Spleen (tissue), 11 donors: ENCODE results near the gene CACNG7. TPM values are rescaled to one million over a fixed set of nuclear protein-coding genes. Genes with fewer than 3 reads are reported as not detected.

ENCODE experiments used
- DNase-seq: peaks from one replicate; pipeline ENCODE4 v3.0.0-alpha.2; 2020
- H3K27ac ChIP-seq, 8 donors: fragments of 200-600 bp; sonication (generic) in 7 of 8; 1 replicate in 4 of 8; 2 replicates in 4 of 8; pipeline versions ENCODE4 v1.5.0 to v1.8.0; 2016 to 2021; ENCODE audit warnings: inconsistent platforms in 4 of 8, mild to moderate bottlenecking in 4 of 8, moderate library complexity in 1 of 8
- H3K27me3 ChIP-seq, 7 donors: fragments of 200-600 bp; sonication (generic) in 6 of 7; replicated peaks in 1 of 7; 1 replicate in 4 of 7; 2 replicates in 3 of 7; pipeline versions ENCODE4 v1.5.0 to v1.8.0; 2016 to 2021; ENCODE audit warnings: inconsistent platforms in 3 of 7, mild to moderate bottlenecking in 1 of 7
- H3K36me3 ChIP-seq, 6 donors: fragments of 200-600 bp; sonication (generic) in 5 of 6; 1 replicate in 4 of 6; 2 replicates in 2 of 6; pipeline versions ENCODE4 v1.5.0 to v1.8.0; 2016 to 2021; ENCODE audit warnings: inconsistent platforms in 2 of 6
- H3K4me1 ChIP-seq, 6 donors: fragments of 200-600 bp; sonication (generic) in 5 of 6; 1 replicate in 3 of 6; 2 replicates in 3 of 6; pipeline versions ENCODE4 v1.5.0 to v1.8.0; 2016 to 2021; ENCODE audit warnings: inconsistent platforms in 3 of 6
- H3K4me3 ChIP-seq, 8 donors: fragments of 200-600 bp; sonication (generic) in 7 of 8; 1 replicate in 4 of 8; 2 replicates in 4 of 8; pipeline versions ENCODE4 v1.5.0 to v1.8.0; 2016 to 2021; ENCODE audit warnings: inconsistent platforms in 4 of 8, mild to moderate bottlenecking in 4 of 8, moderate library complexity in 2 of 8
- H3K9me3 ChIP-seq, 8 donors: fragments of 200-600 bp; sonication (generic) in 7 of 8; 1 replicate in 4 of 8; 2 replicates in 4 of 8; pipeline versions ENCODE4 v1.5.0 to v1.8.0; 2016 to 2021; ENCODE audit warnings: inconsistent platforms in 4 of 8
- CTCF ChIP-seq, 11 experiments: fragments of 200-600 bp in 7 of 11; fragments of 450-650 bp in 4 of 11; sonication (generic) in 4 of 11; IDR thresholded peaks in 8 of 11; conservative IDR thresholded peaks in 3 of 11; 1 replicate in 7 of 11; 2 replicates in 4 of 11; pipeline versions ENCODE4 v1.4.0 to v1.8.0; 2016 to 2021; ENCODE audit warnings: antibody characterized with exemption in 11 of 11, inconsistent platforms in 4 of 11, mild to moderate bottlenecking in 1 of 11
- POLR2A ChIP-seq, 3 donors: fragments of 450-650 bp; IDR thresholded peaks; one replicate each; pipeline ENCODE4 v1.5.1; 2017; ENCODE audit warnings: antibody characterized with exemption in 3 of 3, mild to moderate bottlenecking in 1 of 3
- POLR2AphosphoS5 ChIP-seq, 3 donors: sonication (generic); formaldehyde crosslinking; IDR thresholded peaks; one replicate each; pipeline ENCODE4 v1.5.1; 2017; ENCODE audit warnings: antibody characterized with exemption in 3 of 3
- WGBS, 5 donors: extraction: QIAGEN DNeasy Blood & Tissue Kit in 3 of 5; methylation state at CpG; one replicate each; pipeline versions ENCODE4 v1.1.5 to v1.1.7; 2013 to 2018; 5-methylcytosine and 5-hydroxymethylcytosine counted together
- intact Hi-C: fragments of 100-400 bp; cut with DNase I; formaldehyde crosslinking; loops from one replicate; pipeline ENCODE4 v1.15.0; 2023; ENCODE audit warnings: low total_unique reads
- polyA plus RNA-seq, 3 donors: library from polyadenylated mRNA; stranded (reverse); fragments of 200-250 nt; gene quantifications; one replicate each; pipeline ENCODE4 v1.2.1, GENCODE V29; 2013
- total RNA-seq, 7 donors: library from RNA; depleted of rRNA in 3 of 7; stranded (reverse); fragments of >200 nt in 3 of 7; fragmentation: NEBNext Ultra II Directional in 4 of 7; extraction: Animal tissue kit (Norgen Biotek cat#: 25700) in 4 of 7; gene quantifications; one replicate each; pipeline versions ENCODE4 v1.1.0 to v1.2.1, GENCODE V29; 2016 to 2021
- donor health status: healthy with polysubstance abuse.
- donor health status: DM: no; HTN: no; CAD: no; lungs with moderate emphysema.
- donor health status: DM: no; HTN: no; CAD: no.
- donor health status: Bipolar disorder and iron deficiency.
- donor health status: healthy.
- donor health status: DM: no; HTN: no; CAD: no.
- donor health status: DM: yes; HTN: yes; CAD: no.

CACNG7 gene
- total and polyA plus RNA-seq, 10 donors: not detected

- Histone ChIP-seq H3K36me3 (no peaks in the 10 kb centered on the region), H3K9me3 (no peaks in the 10 kb centered on the region), H3K4me3 (peak overlapping the region in 4 of 8 donors; percentile 24 to 66 (median 34)), H3K27ac (no peak overlapping the region), H3K27me3 (peaks cover 2 to 86% (median 49%) of the 10 kb centered on the region in 7 donors), H3K4me1 (peaks cover 17 to 54% (median 33%) of the 10 kb centered on the region in 6 donors)
- TF ChIP-seq CTCF (IDR thresholded peaks at IDR 0.05 in 8 of 11, conservative IDR thresholded peaks at IDR 0.05 in 3 of 11) (peak in 3 of 11 experiments; percentile 22 to 33 (median 25)), POLR2AphosphoS5 (IDR thresholded peaks at IDR 0.05) (no peak)
- DNase-seq: no peak
- intact Hi-C loops: no loop called here
- 5 to 7% (median 6%) methylated on average over 11 to 18 of the region's 18 CpGs for WGBS, 5 donors
Measured at GRCh38 chr19:53882391-53883050, 26.6 kb upstream of the CACNG7 start.

- H3K4me1 ChIP-seq: peaks cover 17 to 47% (median 32%) of the 10 kb centered on the region in 6 donors
- WGBS, 5 donors: 0 to 3% (median 2%) methylated on average over 12 to 19 of the region's 19 CpGs
- intact Hi-C loops: no loop called here
- H3K27me3 ChIP-seq: peaks cover 2 to 83% (median 49%) of the 10 kb centered on the region in 7 donors
- no peaks in the 10 kb centered on the region for H3K9me3 ChIP-seq
- DNase-seq: no peak
- H3K27ac ChIP-seq: no peak overlapping the region
- no peak for TF ChIP-seq POLR2AphosphoS5 (IDR thresholded peaks at IDR 0.05)
- no peak for TF ChIP-seq CTCF (IDR thresholded peaks at IDR 0.05 in 8 of 11, conservative IDR thresholded peaks at IDR 0.05 in 3 of 11)
- H3K36me3 ChIP-seq: no peaks in the 10 kb centered on the region
- H3K4me3 ChIP-seq: no peak overlapping the region
Measured at GRCh38 chr19:53883231-53883661, 25.8 kb upstream of the CACNG7 start.

- WGBS, 5 donors: 19 to 36% (median 27%) methylated on average over 11 of the region's 11 CpGs
- Histone ChIP-seq H3K4me3 (no peak overlapping the region), H3K36me3 (no peaks in the 10 kb centered on the region), H3K9me3 (no peaks in the 10 kb centered on the region), H3K27me3 (peaks cover 2 to 78% (median 47%) of the 10 kb centered on the region in 7 donors), H3K27ac (no peak overlapping the region), H3K4me1 (peaks cover 16 to 45% (median 29%) of the 10 kb centered on the region in 6 donors)
- no peak for DNase-seq
- TF ChIP-seq POLR2A (IDR thresholded peaks at IDR 0.05) (no peak), CTCF (IDR thresholded peaks at IDR 0.05 in 8 of 11, conservative IDR thresholded peaks at IDR 0.05 in 3 of 11) (no peak), POLR2AphosphoS5 (IDR thresholded peaks at IDR 0.05) (no peak)
- intact Hi-C loops: no loop called here
Measured at GRCh38 chr19:53883741-53884140, 25.3 kb upstream of the CACNG7 start.

GRCh38 chr19:53884256-53884655, 24.8 kb upstream of the CACNG7 start:
- TF ChIP-seq CTCF (IDR thresholded peaks at IDR 0.05 in 8 of 11, conservative IDR thresholded peaks at IDR 0.05 in 3 of 11) (no peak), POLR2A (IDR thresholded peaks at IDR 0.05) (no peak), POLR2AphosphoS5 (IDR thresholded peaks at IDR 0.05) (no peak)
- peaks cover 2 to 75% (median 42%) of the 10 kb centered on the region in 7 donors for H3K27me3 ChIP-seq
- no peak for DNase-seq
- H3K4me1 ChIP-seq: peaks cover 11 to 40% (median 24%) of the 10 kb centered on the region in 6 donors
- intact Hi-C loops: no loop called here
- no peak overlapping the region for H3K4me3 ChIP-seq
- no peak overlapping the region for H3K27ac ChIP-seq
- H3K36me3 ChIP-seq: no peaks in the 10 kb centered on the region
- no peaks in the 10 kb centered on the region for H3K9me3 ChIP-seq
- WGBS, 5 donors: 37 to 50% (median 42%) methylated on average over 12 of the region's 12 CpGs
